ENCODE results near the gene POP7.
A peak's percentile ranks its signal among the peaks of the same experiment; 100 is the strongest.

Gene POP7

DNA sequence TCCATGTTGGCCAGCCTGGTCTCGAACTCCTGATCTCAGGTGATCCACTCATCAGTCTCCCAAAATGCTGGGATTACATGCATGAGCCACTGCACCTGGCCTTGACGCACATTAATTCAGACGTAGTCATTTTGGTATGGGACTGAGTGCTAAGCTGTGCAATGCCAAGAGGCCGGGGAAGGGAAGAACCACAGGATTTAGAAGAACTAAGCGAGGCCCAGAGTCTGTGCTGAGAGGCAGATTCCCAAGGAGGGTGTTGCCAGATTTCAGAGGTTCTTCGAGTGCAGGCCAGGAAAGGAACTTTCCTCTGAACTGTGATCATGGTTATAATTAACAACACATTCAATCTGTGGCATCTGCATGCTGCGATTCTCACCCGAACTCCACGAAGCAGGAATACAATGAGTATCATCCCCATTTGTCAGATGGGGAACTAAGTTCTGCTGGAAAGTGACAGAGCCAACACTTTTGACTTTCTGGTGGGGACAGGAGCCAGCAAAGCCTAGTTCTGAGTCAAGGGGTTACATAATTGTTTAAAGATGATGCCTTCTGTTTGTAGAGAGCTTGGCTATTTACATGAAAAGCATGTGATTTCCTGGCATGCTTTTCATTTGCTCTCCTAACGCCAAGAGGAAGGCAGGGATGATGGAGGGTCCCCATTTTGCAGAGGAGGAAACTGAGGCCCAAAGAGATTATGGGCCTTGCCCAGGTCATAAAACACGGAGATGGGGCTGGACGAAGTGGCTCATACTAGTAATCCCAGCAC is 21.3 kb downstream of the POP7 start:
- no peak for DNase-seq

DNA sequence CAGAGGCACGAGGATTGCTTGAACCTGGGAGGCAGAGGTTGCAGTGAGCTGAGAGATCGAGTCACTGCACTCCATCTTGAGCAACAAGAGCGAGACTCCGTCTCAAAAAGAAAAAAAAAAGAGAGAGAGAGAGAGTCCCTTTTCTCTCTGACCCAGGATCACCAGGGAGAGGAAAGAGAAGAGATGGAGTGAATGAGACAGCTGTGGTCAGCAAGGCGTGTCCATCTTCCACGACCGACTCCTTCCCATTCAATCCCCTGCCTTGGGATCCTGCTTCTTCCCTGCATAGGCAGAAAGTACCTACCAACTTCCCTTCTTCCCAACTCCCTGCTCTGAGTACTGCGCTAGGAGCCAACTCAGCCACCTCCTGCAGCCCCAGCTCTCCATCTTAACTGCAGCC is 22.3 kb downstream of the POP7 start:
- no peak for DNase-seq

DNA sequence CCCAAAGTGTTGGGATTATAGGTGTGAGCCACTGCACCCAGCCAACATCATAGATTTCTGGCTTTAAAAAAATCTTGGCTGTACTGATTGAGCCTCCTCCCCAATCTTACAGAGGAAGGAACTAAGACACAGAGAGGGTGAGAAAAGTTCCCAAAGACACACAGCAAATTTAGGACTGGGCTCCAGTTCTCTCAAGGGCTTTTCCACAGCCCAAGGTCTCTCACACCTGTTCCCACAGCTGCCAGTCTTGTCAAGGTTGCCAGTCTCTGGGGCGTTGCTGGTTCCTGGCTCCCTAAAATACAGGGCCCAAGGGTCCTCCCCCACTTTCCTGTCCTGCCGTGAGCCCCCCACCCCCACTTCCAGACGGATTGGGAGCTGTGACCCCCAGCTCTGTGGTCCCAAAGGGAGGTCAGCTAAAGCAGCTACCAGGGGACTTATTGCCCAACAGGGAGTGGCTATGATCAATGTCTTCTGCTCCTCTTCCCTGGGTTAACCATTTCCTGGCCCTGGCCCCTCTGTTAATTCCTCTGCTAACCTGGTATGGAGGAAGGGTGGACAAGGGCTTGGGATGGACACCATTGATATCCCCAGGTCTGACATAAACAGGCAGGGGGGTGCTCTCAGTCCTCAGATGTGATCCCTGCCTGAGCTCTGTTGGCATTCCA is 24.3 kb downstream of the POP7 start:
- no peak for DNase-seq

GRCh38 chr7:100731937-100732636 is 26.2 kb downstream of the POP7 start:
- no peak for DNase-seq

DNA sequence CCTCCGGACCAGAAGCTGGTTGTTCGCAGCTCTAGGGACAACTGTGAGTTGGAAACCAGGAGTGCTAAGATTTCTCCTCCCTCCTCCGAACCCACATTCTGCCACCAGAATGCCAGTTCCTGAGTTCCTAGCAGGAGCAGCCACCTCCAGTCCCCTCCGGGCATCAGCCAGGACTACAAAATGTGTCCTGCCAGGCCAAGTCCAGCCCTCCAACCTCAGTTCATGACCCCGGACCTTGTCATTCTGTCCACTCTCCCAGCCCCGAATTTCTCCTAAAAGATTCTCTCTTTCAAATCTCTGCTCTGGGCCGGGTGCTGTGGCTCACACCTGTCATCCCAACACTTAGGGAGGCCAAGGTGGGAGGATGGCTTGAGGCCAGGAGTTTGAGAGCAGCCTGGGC is 29.8 kb downstream of the POP7 start:
- no peak for DNase-seq

DNA sequence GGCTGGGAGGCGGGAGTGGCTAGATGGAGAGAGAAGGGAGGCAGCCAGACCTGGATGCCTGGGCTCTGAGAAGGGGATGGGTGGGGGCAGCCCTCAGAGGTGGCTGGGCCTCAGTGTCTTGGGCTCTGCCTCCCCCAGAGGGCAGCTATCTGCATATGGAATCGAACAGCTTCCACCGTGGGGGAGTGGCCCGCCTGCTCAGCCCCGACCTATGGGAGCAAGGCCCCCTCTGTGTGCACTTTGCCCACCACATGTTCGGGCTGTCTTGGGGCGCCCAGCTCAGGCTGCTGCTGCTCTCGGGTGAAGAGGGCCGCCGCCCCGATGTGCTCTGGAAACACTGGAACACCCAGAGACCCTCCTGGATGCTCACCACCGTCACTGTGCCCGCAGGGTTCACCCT is 30.8 kb downstream of the POP7 start:
- DNase-seq, result no peak

- no peak for DNase-seq
Measured at GRCh38 chr7:100739934-100740333, 34.0 kb downstream of the POP7 start.

DNA sequence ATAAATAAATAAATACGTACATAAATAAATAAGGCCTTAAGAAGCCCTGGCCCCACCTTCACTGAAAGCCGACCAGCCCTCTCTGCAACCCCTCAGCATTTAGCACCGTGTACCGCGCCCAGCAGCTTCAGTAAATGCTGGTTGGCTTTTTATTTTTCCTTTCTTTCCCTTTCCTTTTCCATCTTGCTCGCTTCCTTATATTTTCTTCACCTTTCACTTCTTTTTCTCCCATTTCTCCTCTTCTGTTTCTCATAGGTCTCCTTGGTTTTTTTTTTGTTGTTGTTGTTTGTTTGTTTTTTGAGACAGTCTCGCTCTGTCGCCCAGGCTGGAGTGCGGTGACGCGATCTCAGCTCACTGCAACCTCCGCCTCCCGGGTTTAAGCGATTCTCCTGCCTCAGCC is 38.7 kb downstream of the POP7 start:
- DNase-seq, result no peak

GRCh38 chr7:100745184-100745583 is 39.3 kb downstream of the POP7 start:
- peak; percentile 54 to 72 for DNase-seq

GRCh38 chr7:100752994-100753393 is 47.1 kb downstream of the POP7 start:
- DNase-seq, result no peak

DNA sequence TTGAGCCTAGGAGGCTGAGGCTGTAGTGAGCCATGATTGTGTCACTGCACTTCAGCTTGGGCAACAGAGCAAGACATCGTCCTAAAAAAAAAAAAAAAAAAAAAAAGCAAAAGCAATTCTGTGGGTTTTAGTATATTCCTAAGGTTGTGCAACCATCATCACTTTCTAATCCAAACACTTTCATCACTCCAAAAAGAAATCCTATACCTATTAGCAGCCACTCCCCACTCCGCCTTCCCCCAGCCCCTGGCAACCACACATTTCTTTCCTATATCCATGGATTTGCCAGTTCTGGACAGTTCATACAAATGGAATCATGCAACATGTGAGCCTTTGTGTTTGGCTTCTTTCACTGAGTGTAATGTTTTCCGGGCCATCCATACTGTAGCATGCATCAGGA is 47.8 kb downstream of the POP7 start:
- no peak for DNase-seq

All from CD4-positive, alpha-beta T cell treated with Interferon alpha-2 for 1 hour (primary cell).